Thyroid gland (tissue), 4 donors: ENCODE data around the gene ALAS1.
"Not testable (repeated sequence)": the region's sequence is repeated elsewhere in the genome, so short reads cannot be mapped to it uniquely, and the experiment has no call there.

Experiments used
- CTCF ChIP-seq, 6 experiments: fragments of 200-600 bp in 3 of 6; fragments of 450-650 bp in 3 of 6; sonication (generic) in 3 of 6; IDR thresholded peaks; one replicate each; pipeline ENCODE4 v1.5.1; 2016 to 2019; ENCODE audit warnings: antibody characterized with exemption in 6 of 6, mild to moderate bottlenecking in 2 of 6, inconsistent platforms in 1 of 6, moderate library complexity in 1 of 6
- POLR2A ChIP-seq, 2 donors: fragments of 450-650 bp; IDR thresholded peaks; one replicate each; pipeline ENCODE4 v1.6.1; 2017; ENCODE audit warnings: antibody characterized with exemption in 2 of 2, mild to moderate bottlenecking in 2 of 2, moderate library complexity in 1 of 2

- not testable (repeated sequence) for TF ChIP-seq CTCF, POLR2A (IDR thresholded peaks at IDR 0.05)
Measured at GRCh38 chr3:52178126-52178525, 19.8 kb upstream of the ALAS1 start.
